ENCODE results near the gene TSPEAR.

DNA sequence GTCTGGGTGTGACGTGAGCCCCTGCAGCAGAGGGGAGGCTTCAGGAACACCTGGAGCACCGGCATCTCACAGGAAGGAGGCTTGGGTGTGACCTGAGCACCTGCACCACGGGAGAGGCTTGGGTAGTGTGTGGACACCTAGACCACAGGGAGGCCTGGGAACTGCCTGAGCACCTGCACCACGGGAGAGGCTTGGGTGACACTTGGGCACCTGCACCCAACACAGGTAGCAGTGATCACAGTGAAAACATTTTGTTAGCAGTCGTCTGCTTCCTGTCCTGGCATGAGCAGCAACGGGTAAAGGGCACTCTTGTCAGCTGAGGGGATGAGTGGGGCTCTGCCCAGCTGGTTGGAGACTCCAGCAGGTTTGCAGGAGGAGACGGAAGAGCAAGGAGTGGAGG lies 233.7 kb downstream of the TSPEAR start:
- TF ChIP-seq, protein P1, sequence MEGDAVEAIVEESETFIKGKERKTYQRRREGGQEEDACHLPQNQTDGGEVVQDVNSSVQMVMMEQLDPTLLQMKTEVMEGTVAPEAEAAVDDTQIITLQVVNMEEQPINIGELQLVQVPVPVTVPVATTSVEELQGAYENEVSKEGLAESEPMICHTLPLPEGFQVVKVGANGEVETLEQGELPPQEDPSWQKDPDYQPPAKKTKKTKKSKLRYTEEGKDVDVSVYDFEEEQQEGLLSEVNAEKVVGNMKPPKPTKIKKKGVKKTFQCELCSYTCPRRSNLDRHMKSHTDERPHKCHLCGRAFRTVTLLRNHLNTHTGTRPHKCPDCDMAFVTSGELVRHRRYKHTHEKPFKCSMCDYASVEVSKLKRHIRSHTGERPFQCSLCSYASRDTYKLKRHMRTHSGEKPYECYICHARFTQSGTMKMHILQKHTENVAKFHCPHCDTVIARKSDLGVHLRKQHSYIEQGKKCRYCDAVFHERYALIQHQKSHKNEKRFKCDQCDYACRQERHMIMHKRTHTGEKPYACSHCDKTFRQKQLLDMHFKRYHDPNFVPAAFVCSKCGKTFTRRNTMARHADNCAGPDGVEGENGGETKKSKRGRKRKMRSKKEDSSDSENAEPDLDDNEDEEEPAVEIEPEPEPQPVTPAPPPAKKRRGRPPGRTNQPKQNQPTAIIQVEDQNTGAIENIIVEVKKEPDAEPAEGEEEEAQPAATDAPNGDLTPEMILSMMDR (IDR thresholded peaks at IDR 0.05) = no peak
- TF ChIP-seq POLR2AphosphoS5 (IDR thresholded peaks at IDR 0.05) (no peak), POLR2A (IDR thresholded peaks at IDR 0.05) (no peak), EP300 (IDR thresholded peaks at IDR 0.05; ENCODE audit: low read depth) (no peak)
